Stimulated activated CD4-positive, alpha-beta T cell treated with anti-CD3 and anti-CD28 coated beads, Interleukin-4, amount 100 ng/mL, for 48 hours (primary cell): ENCODE measurements around the gene BTLA.
"Not testable (repeated sequence)": the region's sequence is repeated elsewhere in the genome, so short reads cannot be mapped to it uniquely, and the experiment has no call there.

Experiments used
- DNase-seq, 2 donors: peaks; one replicate each; pipeline ENCODE4 v3.0.0-alpha.2; 2020; ENCODE audit warnings: low read depth in 2 of 2

BTLA gene

GRCh38 chr3:112446343-112446742 lies 52.9 kb downstream of the BTLA start:
- DNase-seq, result no peak

- no peak for DNase-seq
Measured at GRCh38 chr3:112445839-112446238, 53.4 kb downstream of the BTLA start.

- no peak for DNase-seq
Measured at GRCh38 chr3:112437146-112438022, 61.9 kb downstream of the BTLA start.

DNA sequence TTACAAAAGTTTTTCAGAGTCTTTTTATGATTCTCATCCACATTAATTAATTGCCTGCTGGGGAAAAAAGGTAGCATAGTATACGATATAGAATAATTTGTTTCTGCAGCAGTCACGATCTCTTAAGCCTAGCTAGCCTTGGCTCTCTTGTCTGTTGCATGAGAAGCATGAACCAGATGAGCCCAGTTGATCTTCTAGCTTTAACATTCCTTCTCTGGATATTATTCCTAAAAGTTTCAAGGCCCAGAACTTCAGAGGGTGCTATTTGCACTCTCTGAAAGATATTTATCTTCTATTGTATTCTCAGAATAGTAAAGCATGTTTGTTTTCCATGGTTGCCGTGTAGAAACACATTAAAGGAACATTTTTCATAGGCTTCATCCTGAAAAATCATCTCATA lies 69.3 kb downstream of the BTLA start:
- DNase-seq, result no peak

DNA sequence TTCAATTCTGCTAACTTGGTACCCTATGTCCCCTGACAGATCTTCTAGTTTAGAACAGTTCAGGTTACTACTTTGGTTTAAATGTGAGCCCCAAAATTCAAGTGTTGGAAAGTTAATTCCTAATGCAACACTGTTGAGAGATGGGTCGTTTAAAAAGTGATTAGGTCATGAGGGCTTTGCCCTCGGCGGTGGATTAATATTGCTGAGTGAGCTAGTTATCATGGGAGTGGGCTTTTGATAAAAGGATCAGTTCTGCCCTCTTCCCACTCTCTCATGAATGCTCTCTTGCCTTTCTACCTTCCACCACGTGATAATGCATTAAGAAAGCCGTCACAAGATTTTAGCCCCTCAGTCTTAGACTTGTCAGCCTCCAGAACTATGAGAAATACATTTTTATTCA lies 72.1 kb downstream of the BTLA start:
- DNase-seq, result no peak

- no peak for DNase-seq
Measured at GRCh38 chr3:112425858-112426750, 73.2 kb downstream of the BTLA start.

DNA sequence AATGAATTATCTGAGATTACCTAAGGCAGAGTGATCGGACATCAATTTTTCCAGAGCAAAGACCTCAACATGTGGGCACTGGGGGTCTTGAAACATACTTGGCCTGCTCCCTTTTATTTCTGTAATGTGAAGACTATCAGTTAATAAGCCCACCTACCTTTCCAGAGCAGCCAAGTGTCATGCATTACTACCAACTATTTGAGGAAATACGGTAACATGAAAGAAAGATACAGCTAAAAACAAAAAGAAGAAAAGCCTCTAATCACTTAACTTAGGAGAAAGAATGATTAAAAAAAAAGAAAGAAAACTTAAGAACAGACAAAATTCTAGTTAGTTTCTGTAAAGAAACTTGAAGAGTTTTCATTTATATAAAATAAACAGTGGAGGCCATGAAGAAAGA lies 73.9 kb downstream of the BTLA start:
- DNase-seq, result no peak

GRCh38 chr3:112424394-112424793 lies 74.9 kb downstream of the BTLA start:
- DNase-seq, result no peak

DNA sequence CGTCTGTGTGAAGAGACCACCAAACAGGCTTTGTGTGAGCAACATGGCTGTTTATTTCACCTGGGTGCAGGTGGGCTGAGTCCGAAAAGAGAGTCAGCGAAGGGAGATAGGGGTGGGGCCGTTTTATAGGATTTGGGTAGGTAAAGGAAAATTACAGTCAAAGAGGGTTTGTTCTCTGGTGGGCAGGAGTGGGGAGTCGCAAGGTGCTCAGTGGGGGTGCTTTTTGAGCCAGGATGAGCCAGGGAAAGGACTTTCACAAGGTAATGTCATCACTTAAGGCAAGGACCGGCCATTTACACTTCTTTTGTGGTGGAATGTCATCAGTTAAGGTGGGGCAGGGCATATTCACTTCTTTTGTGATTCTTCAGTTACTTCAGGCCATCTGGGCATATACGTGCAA lies 76.4 kb downstream of the BTLA start:
- DNase-seq, result not testable (repeated sequence)

DNA sequence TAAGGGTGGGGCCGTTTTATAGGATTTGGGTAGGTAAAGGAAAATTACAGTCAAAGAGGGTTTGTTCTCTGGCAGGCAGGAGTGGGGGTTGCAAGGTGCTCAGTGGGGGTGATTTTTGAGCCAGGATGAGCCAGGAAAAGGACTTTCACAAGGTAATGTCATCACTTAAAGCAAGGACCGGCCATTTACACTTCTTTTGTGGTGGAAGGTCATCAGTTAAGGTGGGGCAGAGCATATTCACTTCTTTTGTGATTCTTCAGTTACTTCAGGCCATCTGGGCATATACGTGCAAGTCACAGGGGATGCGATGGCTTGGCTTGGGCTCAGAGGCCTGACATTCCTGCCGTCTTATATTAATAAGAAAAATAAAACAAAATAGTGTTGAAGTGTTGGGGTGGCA lies 80.7 kb downstream of the BTLA start:
- not testable (repeated sequence) for DNase-seq

- no peak for DNase-seq
Measured at GRCh38 chr3:112417696-112418318, 81.5 kb downstream of the BTLA start.

DNA sequence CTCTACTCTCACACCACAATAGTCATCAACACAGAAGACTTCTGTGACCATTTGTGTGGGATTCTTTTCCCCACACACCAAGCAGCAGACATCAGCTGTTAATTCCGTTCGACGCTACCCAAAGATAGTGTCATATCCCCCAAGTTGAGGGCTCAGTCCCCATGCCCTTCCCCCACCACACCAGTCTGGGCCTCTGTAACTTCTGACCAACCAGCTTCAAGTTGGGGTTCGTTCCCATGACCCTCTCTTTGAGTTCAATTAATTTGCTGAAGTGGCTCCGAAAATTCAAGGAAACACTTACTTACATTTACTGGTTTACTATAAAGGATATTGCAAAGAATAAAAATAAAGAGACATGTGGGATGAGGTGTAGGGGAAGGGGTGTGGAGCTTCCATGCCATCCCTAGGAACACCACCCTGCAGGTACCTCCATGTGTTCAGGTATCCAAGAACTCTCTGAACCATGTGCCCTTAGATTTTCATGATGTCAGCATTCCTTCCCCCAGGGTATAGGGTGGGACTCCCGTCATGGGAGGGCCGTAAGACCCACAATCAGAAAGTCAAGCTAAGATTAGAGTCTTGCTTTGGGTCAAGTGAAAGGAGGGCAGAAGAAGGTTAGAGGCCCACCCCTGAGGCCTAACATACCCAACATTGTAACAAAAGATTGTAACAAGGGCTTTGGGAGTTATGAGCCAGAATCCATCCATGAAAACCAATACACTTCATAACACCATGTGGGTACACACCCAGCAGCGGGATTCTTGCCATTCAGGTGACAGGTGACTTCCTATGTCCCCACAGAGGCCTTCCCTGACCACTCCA lies 82.7 kb downstream of the BTLA start:
- no peak for DNase-seq

GRCh38 chr3:112415390-112415789 lies 83.9 kb downstream of the BTLA start:
- no peak for DNase-seq
